SH-SY5Y (cell line): ENCODE results near the gene SPSB3.

Experiments used
- GATA2 ChIP-seq: IDR thresholded peaks from 2 replicates; pipeline ENCODE4 v1.6.1; 2011; ENCODE audit warnings: mild to moderate bottlenecking, low read depth, low read length
- GATA3 ChIP-seq: IDR thresholded peaks from 2 replicates; pipeline ENCODE4 v1.6.1; 2011; ENCODE audit warnings: low read depth, mild to moderate bottlenecking, low read length, moderate library complexity

DNA sequence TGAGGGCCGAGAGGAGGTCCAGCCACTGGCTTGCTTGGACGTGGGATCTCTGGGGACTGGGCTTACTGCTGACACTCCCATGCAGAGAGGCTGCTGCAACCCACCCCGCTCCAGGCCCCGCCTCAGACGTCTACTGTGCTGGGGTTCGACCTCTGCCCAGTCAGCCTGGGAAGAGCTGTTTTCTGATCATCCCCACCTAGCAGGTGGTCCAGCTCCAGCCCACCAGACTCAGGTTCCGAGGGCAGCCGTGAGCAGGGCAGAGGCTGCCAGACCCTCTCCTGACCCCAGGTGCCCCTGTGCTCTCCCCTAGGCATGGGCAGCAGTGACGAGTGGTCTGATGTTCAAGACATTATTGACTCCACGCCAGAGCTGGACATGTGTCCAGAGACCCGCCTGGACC, 34.4 kb downstream of the SPSB3 start:
- TF ChIP-seq GATA3 (no peak), GATA2 (no peak)
